Suprapubic skin (tissue), 4 donors: Measurements from ENCODE around the gene ACTMAP. TPM values are rescaled to one million over a fixed set of nuclear protein-coding genes. Genes with fewer than 3 reads are reported as not detected.
A peak's percentile ranks its signal among the peaks of the same experiment; 100 is the strongest.

Experiments used
- DNase-seq, 2 donors: peaks; one replicate each; pipeline ENCODE4 v3.0.0-alpha.2; 2019; ENCODE audit warnings: low spot score in 2 of 2
- H3K27ac ChIP-seq: fragments of 200-600 bp; sonication (generic); one replicate; pipeline ENCODE4 v1.5.1; 2019
- H3K27me3 ChIP-seq: fragments of 200-600 bp; sonication (generic); one replicate; pipeline ENCODE4 v1.5.1; 2019
- H3K36me3 ChIP-seq: fragments of 200-600 bp; sonication (generic); one replicate; pipeline ENCODE4 v1.5.1; 2019
- H3K4me1 ChIP-seq: fragments of 200-600 bp; sonication (generic); one replicate; pipeline ENCODE4 v1.5.1; 2019
- H3K4me3 ChIP-seq: fragments of 200-600 bp; sonication (generic); one replicate; pipeline ENCODE4 v1.5.1; 2019; ENCODE audit warnings: mild to moderate bottlenecking
- H3K9me3 ChIP-seq: fragments of 200-600 bp; sonication (generic); one replicate; pipeline ENCODE4 v1.5.1; 2019
- EP300 ChIP-seq: sonication (generic); formaldehyde crosslinking; IDR thresholded peaks from one replicate; pipeline ENCODE4 v1.6.1; 2017; ENCODE audit warnings: antibody characterized with exemption
- POLR2A ChIP-seq, 2 donors: fragments of 450-650 bp; IDR thresholded peaks; one replicate each; pipeline ENCODE4 v1.6.1; 2017; ENCODE audit warnings: antibody characterized with exemption in 2 of 2, mild to moderate bottlenecking in 2 of 2, moderate library complexity in 2 of 2
- POLR2AphosphoS5 ChIP-seq, 3 donors: sonication (generic); formaldehyde crosslinking; IDR thresholded peaks; one replicate each; pipeline ENCODE4 v1.6.1; 2017; ENCODE audit warnings: antibody characterized with exemption in 3 of 3
- WGBS: methylation state at CpG from one replicate; pipeline ENCODE4 v1.1.5; 2018; 5-methylcytosine and 5-hydroxymethylcytosine counted together
- total RNA-seq, 4 donors: library from RNA; depleted of rRNA; stranded (reverse); fragments of >200 nt; gene quantifications; one replicate each; pipeline ENCODE4 v1.1.0, GENCODE V29; 2016
- TF ChIP-seq, protein P1 (sequence below), 2 donors: fragments of 200-600 bp in 1 of 2; fragments of 450-650 bp in 1 of 2; sonication (generic) in 1 of 2; IDR thresholded peaks; one replicate each; pipeline ENCODE4 v1.5.1; 2016 to 2019; ENCODE audit warnings: antibody characterized with exemption in 2 of 2, mild to moderate bottlenecking in 1 of 2, moderate library complexity in 1 of 2

Gene ACTMAP
- total RNA-seq, 4 donors from 2014 or later: 3.8 to 9.9 (median 5.4) TPM

DNA sequence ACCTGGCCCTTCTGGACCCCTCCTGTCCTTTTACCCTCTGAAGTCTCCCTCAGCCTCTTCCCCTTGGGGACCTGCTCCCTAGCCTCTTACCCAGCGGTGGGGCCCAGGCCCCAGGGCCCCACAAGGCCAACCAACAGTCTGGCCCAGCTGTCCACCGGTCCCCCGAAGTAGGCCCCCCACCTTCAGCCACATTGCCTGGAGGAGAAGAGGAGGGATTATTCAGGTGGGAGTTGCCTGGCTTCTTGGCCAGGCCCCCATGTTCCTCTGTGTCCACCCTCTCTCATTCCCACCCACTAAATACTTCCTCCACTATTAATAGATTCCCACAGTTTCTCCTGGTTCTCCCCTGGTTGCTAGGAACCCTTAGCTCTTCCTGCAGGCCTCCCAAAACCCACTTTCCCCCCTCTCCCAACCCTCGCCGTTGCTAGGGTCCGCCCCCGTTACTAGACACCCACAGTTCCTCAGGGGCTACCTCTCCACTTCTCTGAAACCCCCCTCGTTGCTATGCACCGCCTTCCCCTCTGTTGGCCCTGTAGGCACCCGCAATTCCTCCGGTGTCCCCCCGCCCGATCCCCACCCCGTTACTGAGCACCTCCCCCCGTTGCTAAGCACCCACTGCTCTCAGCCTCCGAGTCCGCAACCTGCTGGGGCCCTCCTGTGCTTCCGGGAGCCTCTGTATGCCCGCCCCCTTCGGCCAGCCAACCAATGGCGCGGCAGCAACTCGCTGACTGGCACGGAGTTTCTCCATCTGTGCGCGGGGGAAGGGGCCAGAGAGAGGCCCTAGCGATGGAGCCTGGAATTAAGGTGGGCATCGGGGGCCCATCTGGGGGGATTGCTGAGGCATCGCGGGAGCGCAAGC, 35.6 kb downstream of the ACTMAP start:
- whole genome bisulfite sequencing: 3% methylated on average over 19 of the region's 31 CpGs
- no peaks in the 10 kb centered on the region for H3K27me3 ChIP-seq
- peaks cover 23% of the 10 kb centered on the region for H3K4me1 ChIP-seq
- DNase-seq: peak; percentile 97
- H3K4me3 ChIP-seq: peak overlapping the region; percentile 90
- peaks cover 21% of the 10 kb centered on the region for H3K36me3 ChIP-seq
- H3K27ac ChIP-seq: peak overlapping the region; percentile 97
- no peaks in the 10 kb centered on the region for H3K9me3 ChIP-seq
- TF ChIP-seq POLR2A (IDR thresholded peaks at IDR 0.05) (no peak), EP300 (no peak), POLR2AphosphoS5 (IDR thresholded peaks at IDR 0.05) (no peak)
- TF ChIP-seq, protein P1, sequence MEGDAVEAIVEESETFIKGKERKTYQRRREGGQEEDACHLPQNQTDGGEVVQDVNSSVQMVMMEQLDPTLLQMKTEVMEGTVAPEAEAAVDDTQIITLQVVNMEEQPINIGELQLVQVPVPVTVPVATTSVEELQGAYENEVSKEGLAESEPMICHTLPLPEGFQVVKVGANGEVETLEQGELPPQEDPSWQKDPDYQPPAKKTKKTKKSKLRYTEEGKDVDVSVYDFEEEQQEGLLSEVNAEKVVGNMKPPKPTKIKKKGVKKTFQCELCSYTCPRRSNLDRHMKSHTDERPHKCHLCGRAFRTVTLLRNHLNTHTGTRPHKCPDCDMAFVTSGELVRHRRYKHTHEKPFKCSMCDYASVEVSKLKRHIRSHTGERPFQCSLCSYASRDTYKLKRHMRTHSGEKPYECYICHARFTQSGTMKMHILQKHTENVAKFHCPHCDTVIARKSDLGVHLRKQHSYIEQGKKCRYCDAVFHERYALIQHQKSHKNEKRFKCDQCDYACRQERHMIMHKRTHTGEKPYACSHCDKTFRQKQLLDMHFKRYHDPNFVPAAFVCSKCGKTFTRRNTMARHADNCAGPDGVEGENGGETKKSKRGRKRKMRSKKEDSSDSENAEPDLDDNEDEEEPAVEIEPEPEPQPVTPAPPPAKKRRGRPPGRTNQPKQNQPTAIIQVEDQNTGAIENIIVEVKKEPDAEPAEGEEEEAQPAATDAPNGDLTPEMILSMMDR (IDR thresholded peaks at IDR 0.05): no peak

DNA sequence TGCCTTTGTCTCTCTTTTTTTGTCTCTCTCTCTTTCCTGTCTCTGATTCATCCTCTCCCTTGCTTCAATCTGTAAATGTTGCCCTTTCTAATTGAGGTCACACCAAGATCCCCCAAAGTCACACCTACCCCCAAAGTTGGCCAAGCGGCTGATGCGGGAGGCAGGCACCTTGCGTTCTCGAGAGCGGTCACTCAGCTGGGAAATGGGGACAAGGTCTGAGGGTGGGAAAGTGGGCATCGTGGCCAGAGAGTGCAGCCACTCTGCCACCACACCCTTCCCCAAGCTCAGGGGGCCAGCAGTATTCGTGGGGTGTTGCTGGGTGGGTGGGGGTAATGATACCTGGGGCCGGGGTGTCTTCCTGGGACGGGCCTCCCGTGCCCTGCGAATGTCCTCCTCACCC, 36.3 kb downstream of the ACTMAP start:
- H3K4me1 ChIP-seq: peaks cover 20% of the 10 kb centered on the region
- peaks cover 28% of the 10 kb centered on the region for H3K36me3 ChIP-seq
- H3K27me3 ChIP-seq: no peaks in the 10 kb centered on the region
- no peaks in the 10 kb centered on the region for H3K9me3 ChIP-seq
- peak overlapping the region; percentile 90 for H3K4me3 ChIP-seq
- H3K27ac ChIP-seq: peak overlapping the region; percentile 97
- no peak for DNase-seq
- WGBS: 80% methylated on average over 9 of the region's 11 CpGs
- no peak for TF ChIP-seq POLR2AphosphoS5 (IDR thresholded peaks at IDR 0.05)
- no peak for TF ChIP-seq EP300
- TF ChIP-seq, protein P1 (IDR thresholded peaks at IDR 0.05): no peak
- no peak for TF ChIP-seq POLR2A (IDR thresholded peaks at IDR 0.05)

DNA sequence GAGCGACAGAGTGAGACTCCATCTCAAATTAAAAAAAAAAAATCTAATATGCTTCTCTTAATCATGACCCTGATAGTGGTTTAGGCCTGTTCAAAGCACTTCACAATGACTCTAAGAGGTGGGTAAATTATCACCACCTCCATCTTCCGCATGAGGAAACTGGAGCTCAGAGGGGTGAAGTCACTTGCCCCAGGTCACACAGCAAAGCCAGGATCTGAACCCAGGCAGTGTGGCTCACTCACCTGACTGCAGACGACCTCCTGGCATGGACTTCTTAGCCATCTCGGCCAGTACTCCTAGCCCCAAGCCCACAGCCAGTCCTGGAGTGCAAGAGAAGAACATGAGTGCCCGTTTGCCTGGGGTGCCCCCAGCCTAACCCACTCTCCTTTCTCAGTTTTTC, 40.5 kb downstream of the ACTMAP start:
- no peak overlapping the region for H3K27ac ChIP-seq
- H3K4me3 ChIP-seq: no peak overlapping the region
- 93% methylated on average over 5 of the region's 5 CpGs for WGBS
- H3K27me3 ChIP-seq: no peaks in the 10 kb centered on the region
- H3K4me1 ChIP-seq: peaks cover 11% of the 10 kb centered on the region
- H3K36me3 ChIP-seq: peaks cover 57% of the 10 kb centered on the region
- TF ChIP-seq POLR2A (IDR thresholded peaks at IDR 0.05): no peak
- no peak for TF ChIP-seq POLR2AphosphoS5 (IDR thresholded peaks at IDR 0.05)
- TF ChIP-seq EP300: no peak
- TF ChIP-seq, protein P1 (IDR thresholded peaks at IDR 0.05): no peak
- H3K9me3 ChIP-seq: no peaks in the 10 kb centered on the region
- DNase-seq: no peak

DNA sequence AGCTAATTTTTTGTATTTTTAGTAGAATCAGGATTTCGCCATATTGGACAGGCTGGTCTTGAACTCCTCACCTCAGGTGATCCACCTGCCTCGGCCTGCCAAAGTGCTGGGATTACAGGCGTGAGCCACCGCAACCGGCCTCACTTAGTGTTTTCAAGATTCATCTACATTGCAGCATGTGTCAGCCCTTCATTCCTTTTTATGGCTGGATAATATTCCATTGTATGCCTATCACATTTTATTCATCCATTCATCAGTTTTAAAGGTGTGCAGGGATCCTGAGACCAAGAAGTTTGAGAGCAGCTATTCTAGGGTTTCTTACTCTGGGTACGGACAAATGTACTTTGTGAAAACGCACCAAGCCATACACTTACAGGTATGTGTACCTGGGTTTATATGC, 42.7 kb downstream of the ACTMAP start:
- peaks cover 76% of the 10 kb centered on the region for H3K36me3 ChIP-seq
- H3K27me3 ChIP-seq: no peaks in the 10 kb centered on the region
- H3K9me3 ChIP-seq: no peaks in the 10 kb centered on the region
- TF ChIP-seq EP300 (no peak), POLR2A (IDR thresholded peaks at IDR 0.05) (no peak), POLR2AphosphoS5 (IDR thresholded peaks at IDR 0.05) (no peak)
- TF ChIP-seq, protein P1 (IDR thresholded peaks at IDR 0.05): no peak
- DNase-seq: no peak
- 97% methylated on average over 7 of the region's 7 CpGs for WGBS
- H3K4me3 ChIP-seq: no peak overlapping the region
- H3K4me1 ChIP-seq: no peaks in the 10 kb centered on the region
- no peak overlapping the region for H3K27ac ChIP-seq

DNA sequence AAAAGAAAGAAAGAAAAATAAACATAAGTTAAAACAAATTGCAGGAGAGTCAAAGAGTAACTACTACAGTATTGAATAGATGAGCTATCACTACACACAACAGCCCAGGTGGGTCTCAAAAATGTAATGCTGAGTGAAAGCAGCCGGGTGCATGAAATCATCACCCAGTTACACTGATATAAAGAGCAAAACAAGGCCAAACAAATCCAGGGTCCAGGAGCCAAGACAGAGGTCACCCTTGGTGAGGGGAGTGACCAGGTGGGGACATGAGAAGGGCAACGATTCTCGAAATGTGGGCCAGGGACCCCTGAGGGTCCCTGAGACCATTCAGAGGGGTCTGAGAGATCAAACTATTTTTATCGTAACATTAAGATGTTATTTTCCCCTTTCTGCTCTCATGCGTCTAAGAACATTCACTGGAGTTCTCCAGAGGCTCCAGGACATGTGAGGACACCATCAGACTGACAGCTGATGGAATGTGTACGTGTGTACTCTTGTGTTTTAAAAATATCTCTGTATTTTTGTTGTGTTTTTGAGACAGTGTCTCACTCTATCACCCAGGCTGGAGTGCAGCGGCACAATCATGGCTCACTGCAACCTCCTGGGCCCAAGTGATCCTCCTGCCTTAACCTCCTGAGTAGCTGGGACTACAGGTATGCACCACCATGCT, 44.2 kb downstream of the ACTMAP start:
- no peak overlapping the region for H3K27ac ChIP-seq
- TF ChIP-seq POLR2A (IDR thresholded peaks at IDR 0.05): no peak
- TF ChIP-seq, protein P1 (IDR thresholded peaks at IDR 0.05): no peak
- no peak for TF ChIP-seq EP300
- no peak for TF ChIP-seq POLR2AphosphoS5 (IDR thresholded peaks at IDR 0.05)
- no peaks in the 10 kb centered on the region for H3K9me3 ChIP-seq
- peaks cover 85% of the 10 kb centered on the region for H3K36me3 ChIP-seq
- no peaks in the 10 kb centered on the region for H3K27me3 ChIP-seq
- H3K4me1 ChIP-seq: no peaks in the 10 kb centered on the region
- H3K4me3 ChIP-seq: no peak overlapping the region
- 95% methylated on average over 7 of the region's 7 CpGs for WGBS
- no peak for DNase-seq
